Activated CD4-positive, alpha-beta T cell treated with anti-CD3 and anti-CD28 coated beads for 36 hours (primary cell): ENCODE measurements around the gene EIF2D. TPM values are rescaled to one million over a fixed set of nuclear protein-coding genes. Genes with fewer than 3 reads are reported as not detected.

ENCODE experiments used
- ATAC-seq: fragments of 200-7000 bp; cut with Tn5 transposase; one replicate; pipeline ENCODE4 v1.10.0; 2021; ENCODE audit warnings: mild to moderate bottlenecking, moderate library complexity
- CTCF ChIA-PET: fragments of 350-600 bp; sonication (Branson Sonifier 250); formaldehyde crosslinking; loops from one replicate; lab custom pipeline; 2021; ENCODE audit warnings: antibody characterized with exemption; lab: Charles Lee
- POLR2A ChIA-PET: fragments of 350-600 bp; sonication (Branson Sonifier 250); formaldehyde crosslinking; loops from one replicate; lab custom pipeline; 2021; ENCODE audit warnings: antibody characterized with exemption, inconsistent platforms; lab: Charles Lee
- DNase-seq: peaks from one replicate; pipeline ENCODE4 v3.0.0-alpha.2; 2020
- H3K27ac Mint-ChIP-seq: one replicate; pipeline ENCODE4 v1.8.0; 2021; ENCODE audit warnings: mixed read lengths
- H3K27me3 Mint-ChIP-seq: one replicate; pipeline ENCODE4 v1.8.0; 2021; ENCODE audit warnings: mixed read lengths
- H3K36me3 Mint-ChIP-seq: one replicate; pipeline ENCODE4 v1.8.0; 2021; ENCODE audit warnings: low read depth, mixed read lengths
- H3K4me1 Mint-ChIP-seq: one replicate; pipeline ENCODE4 v1.8.0; 2021; ENCODE audit warnings: mixed read lengths
- H3K4me3 Mint-ChIP-seq: one replicate; pipeline ENCODE4 v1.8.0; 2021; ENCODE audit warnings: mild to moderate bottlenecking, moderate library complexity, mixed read lengths
- H3K9me3 Mint-ChIP-seq: one replicate; pipeline ENCODE4 v1.8.0; 2021; ENCODE audit warnings: low read depth, mixed read lengths
- intact Hi-C, 2 experiments: fragments of 100-400 bp; cut with DNase I in 1 of 2; cut with micrococcal nuclease in 1 of 2; formaldehyde crosslinking; loops; one replicate each; pipeline versions ENCODE4 v1.14.2 to v1.15.1; 2022 to 2024; cut with DNase I, micrococcal nuclease
- total RNA-seq, 2 experiments: library from RNA; stranded (reverse); gene quantifications; one replicate each; pipeline ENCODE4 v1.2.3, GENCODE V29; 2021

EIF2D gene
- total RNA-seq, 2 experiments from 2014 or later = 91.2 to 100 TPM

DNA sequence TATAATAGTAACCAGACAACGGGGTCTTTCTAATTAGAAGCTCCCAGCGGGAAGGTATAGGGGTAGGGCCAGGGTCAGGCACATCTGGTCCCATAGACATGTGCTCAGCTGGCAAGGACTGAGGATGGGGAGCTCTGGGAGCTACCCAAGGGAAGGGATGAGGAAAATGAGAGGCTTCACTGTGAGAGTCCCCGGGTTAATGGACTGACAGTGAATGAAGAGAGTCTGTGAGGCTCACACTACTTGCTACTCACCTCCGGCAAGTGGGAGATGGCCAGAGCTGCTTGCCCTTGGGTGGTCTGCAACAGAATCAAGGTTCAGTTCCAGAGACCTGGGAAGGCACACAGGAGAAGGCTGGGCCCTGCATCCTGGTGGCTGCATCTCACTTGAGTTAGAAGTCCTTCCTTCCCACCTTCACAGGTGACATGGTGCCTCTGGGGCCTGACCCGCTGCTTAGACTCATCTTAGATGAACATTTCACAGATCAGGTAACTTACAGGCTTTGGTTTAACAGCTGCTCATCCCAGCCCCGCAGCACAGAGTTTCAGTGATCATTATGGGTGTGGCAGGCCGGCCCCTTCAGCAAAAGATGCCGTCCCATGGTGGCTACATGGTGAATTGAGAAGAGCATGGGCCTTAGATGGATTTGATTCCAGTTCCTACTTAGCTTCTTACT is 31.7 kb downstream of the EIF2D start:
- no peak for DNase-seq
- Mint-ChIP-seq H3K27ac (peak overlapping the region; percentile 99), H3K4me1 (peaks cover 96% of the 10 kb centered on the region), H3K4me3 (peak overlapping the region; percentile 72), H3K36me3 (peaks cover 85% of the 10 kb centered on the region), H3K27me3 (no peaks in the 10 kb centered on the region), H3K9me3 (no peaks in the 10 kb centered on the region)
- CTCF ChIA-PET = interaction anchor here (0.8 to 27.5 kb wide), 18 partner anchors 8 to 111 kb away, joined by 3 to 621 read pairs (median 5); partner anchors contain the start of genes DYRK3, EIF2D, IKBKE and RASSF5
- intact Hi-C loops = loop anchor here (1.0 to 5.0 kb wide), 4 partner anchors 10 to 108 kb away; partner anchors contain the start of gene IKBKE (in 1 of the 2)
- ATAC-seq = no peak
- POLR2A ChIA-PET = interaction anchor here (0.8 to 7.5 kb wide), 9 partner anchors 8 to 741 kb away, joined by 3 to 129 read pairs (median 4); partner anchors contain the start of gene CD55

DNA sequence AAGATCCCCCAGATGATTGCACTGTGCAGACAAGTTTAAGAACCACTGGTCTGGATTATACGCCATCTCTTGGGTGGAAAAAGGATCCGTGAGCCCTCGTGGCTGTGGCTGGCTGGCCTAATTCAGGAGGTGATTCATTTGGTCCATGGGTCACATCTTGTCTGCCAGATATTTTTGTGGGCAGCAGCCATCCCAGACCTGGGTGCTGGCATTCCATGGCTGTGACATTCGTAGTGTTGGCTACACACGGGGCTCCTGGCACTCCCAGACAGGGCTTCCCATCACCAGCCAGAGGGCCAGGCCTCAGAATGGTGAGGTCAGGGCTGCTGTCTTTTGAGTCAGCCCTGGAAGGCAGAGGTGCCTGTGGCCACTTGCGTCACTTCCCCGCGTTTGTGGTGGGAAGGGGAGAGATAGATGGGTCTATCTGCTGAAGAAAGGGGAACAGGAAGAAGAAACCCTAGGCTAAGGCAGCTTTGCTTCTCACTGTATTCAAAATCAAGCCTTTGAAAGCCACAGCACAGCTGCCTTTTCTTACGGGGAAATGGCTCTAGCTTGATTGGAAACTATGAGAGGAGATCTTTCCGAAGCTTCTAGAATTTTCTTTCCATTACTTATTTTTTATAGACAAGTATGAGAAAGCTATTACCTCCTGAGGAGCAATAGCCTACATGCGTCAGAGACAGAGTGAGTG is 32.4 kb downstream of the EIF2D start:
- ATAC-seq = peak; percentile 54
- Mint-ChIP-seq H3K4me3 (peak overlapping the region; percentile 72), H3K27ac (peak overlapping the region; percentile 99), H3K27me3 (no peaks in the 10 kb centered on the region), H3K9me3 (no peaks in the 10 kb centered on the region), H3K4me1 (peaks cover 99% of the 10 kb centered on the region), H3K36me3 (peaks cover 84% of the 10 kb centered on the region)
- intact Hi-C loops = loop anchor here (1.0 to 10.0 kb wide), 9 partner anchors 10 to 1375 kb away; partner anchors contain the start of genes IKBKE (in 1 of the 2) and RAB29 (in 1 of the 2)
- peak; percentile 96 for DNase-seq
- POLR2A ChIA-PET = interaction anchor here (0.9 to 7.5 kb wide), 8 partner anchors 9 to 109 kb away, joined by 3 to 129 read pairs (median 4); no protein-coding TSS in a partner anchor
- CTCF ChIA-PET = interaction anchor here (0.7 to 27.5 kb wide), 17 partner anchors 9 to 147 kb away, joined by 3 to 621 read pairs (median 5); partner anchors contain the start of genes DYRK3, EIF2D, IKBKE and RASSF5

DNA sequence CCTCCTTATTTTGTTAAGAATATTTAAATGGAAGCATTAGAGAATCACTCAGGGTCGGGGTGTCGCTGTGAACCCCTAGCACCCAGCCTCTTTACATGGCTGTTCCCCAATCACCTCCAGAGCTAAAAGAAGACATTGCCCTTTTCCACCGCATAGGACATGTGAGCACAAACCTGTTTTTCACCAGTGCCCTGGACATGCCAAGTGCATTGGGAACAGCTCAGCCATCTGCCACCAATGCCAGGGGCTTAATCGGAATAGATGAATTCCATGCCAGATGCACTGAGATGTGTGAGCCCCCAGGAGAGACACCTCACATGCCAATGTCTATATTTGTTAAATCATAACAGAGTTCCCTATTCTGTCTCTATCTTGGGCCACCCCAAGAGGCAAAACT is 33.3 kb downstream of the EIF2D start:
- no peaks in the 10 kb centered on the region for H3K27me3 Mint-ChIP-seq
- H3K4me1 Mint-ChIP-seq = peaks cover 100% of the 10 kb centered on the region
- peak overlapping the region; percentile 99 for H3K27ac Mint-ChIP-seq
- no peak for ATAC-seq
- H3K4me3 Mint-ChIP-seq = peak overlapping the region; percentile 72
- H3K9me3 Mint-ChIP-seq = no peaks in the 10 kb centered on the region
- no peak for DNase-seq
- peaks cover 81% of the 10 kb centered on the region for H3K36me3 Mint-ChIP-seq
- POLR2A ChIA-PET = interaction anchor here (1.0 to 7.5 kb wide), 7 partner anchors 9 to 108 kb away, joined by 3 to 129 read pairs (median 14); partner anchors contain the start of gene EIF2D
- CTCF ChIA-PET = interaction anchor here (0.7 to 27.5 kb wide), 9 partner anchors 8 to 148 kb away, joined by 3 to 621 read pairs (median 6); partner anchors contain the start of gene IKBKE
- intact Hi-C loops = loop anchor here (1.0 to 10.0 kb wide), 7 partner anchors 16 to 1374 kb away; partner anchors contain the start of gene RAB29 (in 1 of the 2)

GRCh38 chr1:206578068-206578977 is 33.9 kb downstream of the EIF2D start:
- H3K9me3 Mint-ChIP-seq = no peaks in the 10 kb centered on the region
- peak overlapping the region; percentile 72 for H3K4me3 Mint-ChIP-seq
- DNase-seq (peak; percentile 61), ATAC-seq (peak; percentile 60)
- peak overlapping the region; percentile 99 for H3K27ac Mint-ChIP-seq
- peaks cover 80% of the 10 kb centered on the region for H3K36me3 Mint-ChIP-seq
- POLR2A ChIA-PET = interaction anchor here (1.0 to 7.5 kb wide), 8 partner anchors 8 to 34 kb away, joined by 3 to 129 read pairs (median 11); partner anchors contain the start of gene EIF2D
- CTCF ChIA-PET = interaction anchor here (0.7 to 27.5 kb wide), 11 partner anchors 9 to 328 kb away, joined by 3 to 621 read pairs (median 6); partner anchors contain the start of gene IKBKE
- intact Hi-C loops = loop anchor here (1.0 to 10.0 kb wide), 7 partner anchors 15 to 1374 kb away; partner anchors contain the start of gene RAB29 (in 1 of the 2)
- H3K27me3 Mint-ChIP-seq = no peaks in the 10 kb centered on the region
- H3K4me1 Mint-ChIP-seq = peaks cover 100% of the 10 kb centered on the region

DNA sequence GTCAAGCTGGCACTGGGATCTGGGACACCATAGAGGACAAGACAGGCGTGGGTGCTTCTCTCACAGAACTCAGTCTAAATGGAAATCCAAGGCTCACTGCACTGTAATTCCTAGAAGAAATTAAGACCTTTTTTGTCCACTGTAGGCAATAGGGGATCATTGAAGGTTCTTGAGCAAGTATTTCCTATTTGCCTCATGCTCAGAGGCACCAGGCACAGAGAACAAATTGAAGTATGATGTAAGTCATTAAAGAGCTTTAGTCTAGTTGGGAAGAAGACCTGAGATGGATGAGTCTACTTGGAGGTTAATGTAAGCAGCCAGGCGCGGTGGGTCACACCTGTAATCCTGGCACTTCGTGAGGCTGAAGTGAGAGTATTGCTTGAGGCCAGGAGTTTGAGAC is 34.6 kb downstream of the EIF2D start:
- no peaks in the 10 kb centered on the region for H3K27me3 Mint-ChIP-seq
- peaks cover 100% of the 10 kb centered on the region for H3K4me1 Mint-ChIP-seq
- DNase-seq (no peak), ATAC-seq (no peak)
- intact Hi-C loops = loop anchor here (1.0 to 10.0 kb wide), 7 partner anchors 14 to 1373 kb away; partner anchors contain the start of gene RAB29 (in 1 of the 2)
- H3K36me3 Mint-ChIP-seq = peaks cover 82% of the 10 kb centered on the region
- H3K27ac Mint-ChIP-seq = peak overlapping the region; percentile 99
- no peak overlapping the region for H3K4me3 Mint-ChIP-seq
- no peaks in the 10 kb centered on the region for H3K9me3 Mint-ChIP-seq
- ChIA-PET CTCF (interaction anchor here (1.2 to 27.5 kb wide), 10 partner anchors 10 to 328 kb away, joined by 3 to 621 read pairs (median 6); partner anchors contain the start of gene IKBKE), POLR2A (interaction anchor here (1.0 to 7.5 kb wide), 7 partner anchors 8 to 35 kb away, joined by 3 to 129 read pairs (median 14); partner anchors contain the start of gene EIF2D)

- peaks cover 99% of the 10 kb centered on the region for H3K4me1 Mint-ChIP-seq
- DNase-seq (no peak), ATAC-seq (no peak)
- peak overlapping the region; percentile 59 for H3K4me3 Mint-ChIP-seq
- peak overlapping the region; percentile 99 for H3K27ac Mint-ChIP-seq
- peaks cover 88% of the 10 kb centered on the region for H3K36me3 Mint-ChIP-seq
- intact Hi-C loops = loop anchor here (10.0 kb wide), 3 partner anchors 801 to 1371 kb away; partner anchors contain the start of gene RAB29 (in 1 of the 2)
- H3K27me3 Mint-ChIP-seq = no peaks in the 10 kb centered on the region
- no peaks in the 10 kb centered on the region for H3K9me3 Mint-ChIP-seq
- ChIA-PET POLR2A (interaction anchor here (2.3 to 7.5 kb wide), 4 partner anchors 11 to 24 kb away, joined by 14 to 129 read pairs (median 22); no protein-coding TSS in a partner anchor), CTCF (interaction anchor here (0.8 to 27.5 kb wide), 7 partner anchors 8 to 106 kb away, joined by 3 to 621 read pairs (median 7); partner anchors contain the start of gene IKBKE)
Measured at GRCh38 chr1:206575894-206576737, 36.1 kb downstream of the EIF2D start.

GRCh38 chr1:206575165-206575893 is 36.9 kb downstream of the EIF2D start:
- intact Hi-C loops = loop anchor here (10.0 kb wide), 3 partner anchors 801 to 1371 kb away; partner anchors contain the start of gene RAB29 (in 1 of the 2)
- H3K36me3 Mint-ChIP-seq = peaks cover 88% of the 10 kb centered on the region
- H3K27ac Mint-ChIP-seq = peak overlapping the region; percentile 99
- DNase-seq (peak; percentile 53), ATAC-seq (peak; percentile 13)
- no peaks in the 10 kb centered on the region for H3K9me3 Mint-ChIP-seq
- ChIA-PET POLR2A (interaction anchor here (2.4 to 7.5 kb wide), 2 partner anchors 10 to 23 kb away, joined by 14 to 129 read pairs; no protein-coding TSS in a partner anchor), CTCF (interaction anchor here (0.8 to 27.5 kb wide), 7 partner anchors 9 to 105 kb away, joined by 3 to 621 read pairs (median 7); partner anchors contain the start of gene IKBKE)
- peaks cover 99% of the 10 kb centered on the region for H3K4me1 Mint-ChIP-seq
- H3K4me3 Mint-ChIP-seq = peak overlapping the region; percentile 59
- no peaks in the 10 kb centered on the region for H3K27me3 Mint-ChIP-seq

- intact Hi-C loops = loop anchor here (10.0 kb wide), 3 partner anchors 799 to 1369 kb away; partner anchors contain the start of gene RAB29 (in 1 of the 2)
- ATAC-seq = no peak
- no peaks in the 10 kb centered on the region for H3K27me3 Mint-ChIP-seq
- no peak overlapping the region for H3K4me3 Mint-ChIP-seq
- peaks cover 98% of the 10 kb centered on the region for H3K4me1 Mint-ChIP-seq
- no peak for DNase-seq
- H3K27ac Mint-ChIP-seq = peak overlapping the region; percentile 99
- no peaks in the 10 kb centered on the region for H3K9me3 Mint-ChIP-seq
- ChIA-PET CTCF (interaction anchor here (0.6 to 27.5 kb wide), 4 partner anchors 10 to 99 kb away, joined by 3 to 621 read pairs (median 14); no protein-coding TSS in a partner anchor), POLR2A (no interaction called here)
- peaks cover 87% of the 10 kb centered on the region for H3K36me3 Mint-ChIP-seq
Measured at GRCh38 chr1:206573762-206574161, 38.5 kb downstream of the EIF2D start.
